Coronary artery (tissue), 2 donors: ENCODE measurements around the gene CMKLR1.
A peak's percentile ranks its signal among the peaks of the same experiment; 100 is the strongest.

ENCODE experiments used
- DNase-seq: peaks from one replicate; pipeline ENCODE4 v3.0.0-alpha.2; 2017; ENCODE audit warnings: low spot score
- H3K27ac ChIP-seq, 2 donors: fragments of 200-600 bp; sonication (generic); one replicate each; pipeline ENCODE4 v1.5.1; 2016 to 2019
- H3K4me3 ChIP-seq: fragments of 200-600 bp; sonication (generic); 2 replicates; pipeline ENCODE4 v1.5.1; 2016; ENCODE audit warnings: mild to moderate bottlenecking, moderate library complexity
- TF ChIP-seq, protein P1 (sequence below): fragments of 200-600 bp; sonication (generic); IDR thresholded peaks from one replicate; pipeline ENCODE4 v1.5.1; 2019; ENCODE audit warnings: antibody characterized with exemption

The CMKLR1 gene

DNA sequence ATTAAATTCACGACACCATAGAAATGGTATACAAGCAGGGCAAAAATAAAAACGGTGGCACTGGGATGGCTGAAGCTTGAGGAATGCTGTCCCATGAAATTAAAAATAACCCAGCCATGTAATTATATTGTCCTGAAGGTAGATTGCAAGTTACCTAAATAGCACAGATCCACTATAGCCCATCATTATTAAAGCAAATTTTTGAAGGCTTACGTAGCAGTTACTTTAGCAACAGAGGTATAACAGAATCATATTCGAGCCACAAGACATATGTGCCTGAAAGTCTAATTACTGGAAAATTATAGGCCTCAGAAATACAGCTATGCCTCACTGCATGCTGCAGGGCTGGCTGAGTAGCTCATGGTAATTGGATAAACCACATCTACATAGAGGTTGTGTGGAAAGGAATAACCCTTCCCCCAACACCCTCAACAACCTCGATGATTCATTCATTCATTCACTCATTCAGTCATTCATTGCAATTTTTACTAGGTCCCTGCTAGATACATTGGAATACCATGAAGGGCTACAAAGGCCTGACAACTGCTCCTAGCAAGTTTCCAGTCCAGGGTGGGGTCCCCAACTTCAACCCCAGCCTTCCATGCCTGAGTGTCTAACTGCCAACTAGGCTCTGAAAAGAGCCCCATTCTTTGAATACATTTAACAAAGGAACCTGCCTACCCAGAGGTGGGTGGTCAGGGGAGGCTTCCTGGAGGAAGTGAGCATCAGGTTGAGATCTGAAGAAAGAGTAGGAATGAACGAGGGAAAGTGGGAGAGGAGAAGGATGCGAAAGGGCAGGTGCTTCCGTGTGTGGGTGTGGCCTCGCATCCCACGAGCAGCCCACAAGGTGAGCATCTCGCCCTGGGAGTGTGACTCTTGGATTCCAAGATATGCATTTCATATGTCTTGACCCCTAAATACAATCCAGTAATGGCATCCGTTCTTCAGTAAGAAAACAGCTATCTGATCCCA is 18.0 kb upstream of the CMKLR1 start:
- TF ChIP-seq, protein P1, sequence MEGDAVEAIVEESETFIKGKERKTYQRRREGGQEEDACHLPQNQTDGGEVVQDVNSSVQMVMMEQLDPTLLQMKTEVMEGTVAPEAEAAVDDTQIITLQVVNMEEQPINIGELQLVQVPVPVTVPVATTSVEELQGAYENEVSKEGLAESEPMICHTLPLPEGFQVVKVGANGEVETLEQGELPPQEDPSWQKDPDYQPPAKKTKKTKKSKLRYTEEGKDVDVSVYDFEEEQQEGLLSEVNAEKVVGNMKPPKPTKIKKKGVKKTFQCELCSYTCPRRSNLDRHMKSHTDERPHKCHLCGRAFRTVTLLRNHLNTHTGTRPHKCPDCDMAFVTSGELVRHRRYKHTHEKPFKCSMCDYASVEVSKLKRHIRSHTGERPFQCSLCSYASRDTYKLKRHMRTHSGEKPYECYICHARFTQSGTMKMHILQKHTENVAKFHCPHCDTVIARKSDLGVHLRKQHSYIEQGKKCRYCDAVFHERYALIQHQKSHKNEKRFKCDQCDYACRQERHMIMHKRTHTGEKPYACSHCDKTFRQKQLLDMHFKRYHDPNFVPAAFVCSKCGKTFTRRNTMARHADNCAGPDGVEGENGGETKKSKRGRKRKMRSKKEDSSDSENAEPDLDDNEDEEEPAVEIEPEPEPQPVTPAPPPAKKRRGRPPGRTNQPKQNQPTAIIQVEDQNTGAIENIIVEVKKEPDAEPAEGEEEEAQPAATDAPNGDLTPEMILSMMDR: no peak
- Histone ChIP-seq H3K27ac (no peak overlapping the region), H3K4me3 (no peak overlapping the region)
- no peak for DNase-seq

DNA sequence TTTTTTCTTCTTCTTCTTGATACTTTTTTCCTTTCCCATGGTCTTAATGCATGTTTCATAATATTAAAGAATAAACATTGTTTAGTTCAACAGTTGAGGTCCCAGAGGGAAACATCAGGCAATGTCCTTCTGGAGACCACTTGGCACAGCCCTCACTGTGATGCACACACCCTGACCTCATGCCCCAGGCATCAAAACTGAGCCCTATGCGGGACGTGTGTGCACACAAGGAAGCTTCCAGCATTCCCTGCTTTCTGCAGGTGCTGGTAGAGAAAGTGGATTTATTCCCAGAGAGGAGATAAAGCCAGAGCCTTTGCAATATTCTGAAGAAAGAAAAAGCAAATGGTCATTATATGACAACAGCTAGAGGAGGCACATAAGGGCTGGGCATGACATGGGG is 16.0 kb upstream of the CMKLR1 start:
- H3K4me3 ChIP-seq: no peak overlapping the region
- no peak for DNase-seq
- TF ChIP-seq, protein P1: no peak
- H3K27ac ChIP-seq: no peak overlapping the region

DNA sequence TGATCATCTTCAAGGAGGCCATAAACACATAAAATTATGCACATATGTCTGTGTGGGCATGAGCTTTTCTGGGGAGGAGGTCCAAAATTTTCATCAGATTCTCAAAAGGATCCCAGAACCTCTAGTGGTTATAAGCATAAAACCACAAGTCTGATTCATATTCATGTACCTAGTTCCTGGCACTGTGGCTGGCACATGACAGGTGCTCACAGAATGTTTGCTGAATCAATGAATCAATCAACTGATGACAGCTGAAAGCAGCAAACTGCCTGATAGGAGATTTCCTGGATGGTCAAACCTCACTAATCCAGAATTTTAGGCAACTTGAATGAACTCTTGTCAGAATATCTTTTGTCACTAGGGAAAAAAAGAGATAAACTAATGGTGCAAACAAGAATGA is 13.5 kb upstream of the CMKLR1 start:
- DNase-seq: no peak
- TF ChIP-seq, protein P1: no peak
- no peak overlapping the region for H3K27ac ChIP-seq

DNA sequence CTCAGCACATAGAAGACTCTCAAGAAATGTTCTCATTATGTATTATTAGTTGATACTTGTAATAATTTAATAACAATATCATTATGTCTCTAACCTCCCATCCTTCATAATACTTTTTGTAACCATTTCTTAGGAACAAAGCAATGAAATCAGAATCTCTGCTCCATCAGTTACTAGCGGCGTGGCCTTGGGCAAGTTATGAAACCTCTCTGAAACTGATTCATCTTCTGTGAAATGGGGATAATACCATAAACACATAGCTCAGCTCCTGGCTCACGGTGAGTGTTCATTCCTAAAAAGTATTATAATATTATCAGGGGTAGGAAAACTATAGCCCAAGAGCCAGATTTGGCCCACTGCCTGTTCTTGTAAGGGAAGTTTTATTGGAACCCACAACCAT is 11.4 kb upstream of the CMKLR1 start:
- DNase-seq: no peak
- TF ChIP-seq, protein P1: no peak
- H3K27ac ChIP-seq: no peak overlapping the region
- H3K4me3 ChIP-seq: no peak overlapping the region

More for the DNA sequence above, 13.5 kb upstream of the CMKLR1 start:
- H3K4me3 ChIP-seq: no peak overlapping the region

GRCh38 chr12:108349278-108349688 is 10.2 kb upstream of the CMKLR1 start:
- TF ChIP-seq, protein P1: no peak
- H3K27ac ChIP-seq: peak overlapping the region; percentile 65 to 67
- no peak overlapping the region for H3K4me3 ChIP-seq

DNA sequence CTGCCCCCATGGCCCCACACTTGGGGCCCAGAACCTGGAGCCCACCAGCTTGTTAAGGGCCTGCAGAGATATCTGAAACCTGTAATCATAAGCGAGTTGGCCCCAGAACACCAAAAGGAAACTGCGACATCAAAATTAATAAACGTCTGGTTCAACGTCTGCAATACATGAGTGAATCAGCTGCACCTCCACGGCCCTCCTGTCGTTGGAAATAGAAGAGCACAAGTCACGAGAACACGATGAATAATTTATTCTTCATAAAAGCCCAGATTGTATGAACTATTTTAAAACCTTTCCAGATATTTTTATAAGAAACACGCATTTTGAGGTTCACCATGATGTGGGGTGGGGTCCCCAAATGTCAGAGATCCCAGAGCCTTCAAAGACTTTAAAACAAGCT is 9.7 kb upstream of the CMKLR1 start:
- TF ChIP-seq, protein P1: no peak
- DNase-seq: no peak
- Histone ChIP-seq H3K4me3 (no peak overlapping the region), H3K27ac (peak overlapping the region; percentile 43 to 55)

More at GRCh38 chr12:108349278-108349688, 10.2 kb upstream of the CMKLR1 start:
- DNase-seq: no peak
